PC-9 (cell line): ENCODE measurements around the gene KRT222. TPM values are rescaled to one million over a fixed set of nuclear protein-coding genes. Genes with fewer than 3 reads are reported as not detected.

Source experiments
- BruUV-seq: library from RNA; stranded (reverse); fragments of 400-500 nt; replicated peaks from 2 replicates; lab custom pipeline; 2021; lab: Mats Ljungman, UMichigan
- CTCF ChIA-PET: fragments of 300-600 bp; sonication (Branson Sonifier 250); formaldehyde crosslinking; loops from one replicate; lab custom pipeline; 2022; ENCODE audit warnings: antibody characterized with exemption; lab: Charles Lee
- POLR2A ChIA-PET: fragments of 300-600 bp; sonication (Branson Sonifier 250); formaldehyde crosslinking; loops from one replicate; lab custom pipeline; 2022; ENCODE audit warnings: antibody characterized with exemption; ENCODE audit not compliant: unreplicated experiment; lab: Charles Lee
- DNase-seq, 2 experiments: peaks; one replicate each; pipeline versions ENCODE4 v3.0.0 to v3.0.0-alpha.2; 2015 to 2022; ENCODE audit warnings: mixed read lengths in 1 of 2
- H2AFZ ChIP-seq: fragments of 200-600 bp; sonication (generic); 2 replicates; pipeline ENCODE4 v1.8.1; 2017; ENCODE audit warnings: antibody characterized with exemption
- H3F3A ChIP-seq: fragments of 200-600 bp; sonication (generic); 2 replicates; pipeline ENCODE4 v1.8.1; 2017; ENCODE audit warnings: antibody characterized with exemption, mild to moderate bottlenecking, low read depth; ENCODE audit not compliant: insufficient read depth
- H3K27ac ChIP-seq: fragments of 200-600 bp; sonication (generic); 2 replicates; pipeline ENCODE4 v1.6.1; 2016; ENCODE audit warnings: mixed run types
- H3K27me3 ChIP-seq: fragments of 200-600 bp; sonication (generic); 2 replicates; pipeline ENCODE4 v1.6.1; 2016; ENCODE audit warnings: low read depth, mixed run types; ENCODE audit not compliant: insufficient read depth
- H3K36me3 ChIP-seq: fragments of 200-600 bp; sonication (generic); 2 replicates; pipeline ENCODE4 v1.6.1; 2016; ENCODE audit warnings: low read depth, mixed run types
- H3K4me1 ChIP-seq: fragments of 200-600 bp; sonication (generic); replicated peaks from 2 replicates; pipeline ENCODE4 v1.6.1; 2016; ENCODE audit warnings: mixed run types; ENCODE audit not compliant: insufficient read depth
- H3K4me2 ChIP-seq: fragments of 200-600 bp; sonication (generic); 2 replicates; pipeline ENCODE4 v1.6.1; 2017; ENCODE audit warnings: mixed run types
- H3K4me3 ChIP-seq: fragments of 200-600 bp; sonication (generic); 2 replicates; pipeline ENCODE4 v1.6.1; 2016; ENCODE audit warnings: mixed run types
- H3K79me2 ChIP-seq: fragments of 200-600 bp; sonication (generic); 2 replicates; pipeline ENCODE4 v1.6.1; 2017; ENCODE audit warnings: low read depth, mixed run types
- H3K9me2 ChIP-seq: fragments of 200-600 bp; sonication (generic); 2 replicates; pipeline ENCODE4 v1.8.1; 2017; ENCODE audit warnings: mild to moderate bottlenecking; ENCODE audit not compliant: insufficient read depth
- H3K9me3 ChIP-seq: fragments of 200-600 bp; sonication (generic); 2 replicates; pipeline ENCODE4 v1.8.1; 2016; ENCODE audit warnings: low read depth; ENCODE audit not compliant: insufficient read depth
- H4K20me1 ChIP-seq: fragments of 200-600 bp; sonication (generic); 2 replicates; pipeline ENCODE4 v1.8.1; 2017; ENCODE audit not compliant: insufficient read depth
- CTCF ChIP-seq: fragments of 200-600 bp; sonication (generic); conservative IDR thresholded peaks from 2 replicates; pipeline ENCODE4 v1.6.1; 2017; ENCODE audit warnings: mixed run types, antibody characterized with exemption, mild to moderate bottlenecking, moderate library complexity
- EZH2 ChIP-seq: fragments of 200-600 bp; sonication (generic); IDR thresholded peaks from 2 replicates; pipeline ENCODE4 v1.8.0; 2017; ENCODE audit warnings: antibody characterized with exemption, low read depth
- intact Hi-C: fragments of 100-400 bp; cut with micrococcal nuclease; formaldehyde crosslinking; loops from one replicate; pipeline ENCODE4 v1.10.0; 2022; ENCODE audit not compliant: unreplicated experiment
- total RNA-seq: library from RNA; stranded (reverse); gene quantifications from 2 replicates; pipeline ENCODE4 v1.2.3, GENCODE V29; 2021

The KRT222 gene
- total RNA-seq, 1 experiment from 2014 or later, result not detected

DNA sequence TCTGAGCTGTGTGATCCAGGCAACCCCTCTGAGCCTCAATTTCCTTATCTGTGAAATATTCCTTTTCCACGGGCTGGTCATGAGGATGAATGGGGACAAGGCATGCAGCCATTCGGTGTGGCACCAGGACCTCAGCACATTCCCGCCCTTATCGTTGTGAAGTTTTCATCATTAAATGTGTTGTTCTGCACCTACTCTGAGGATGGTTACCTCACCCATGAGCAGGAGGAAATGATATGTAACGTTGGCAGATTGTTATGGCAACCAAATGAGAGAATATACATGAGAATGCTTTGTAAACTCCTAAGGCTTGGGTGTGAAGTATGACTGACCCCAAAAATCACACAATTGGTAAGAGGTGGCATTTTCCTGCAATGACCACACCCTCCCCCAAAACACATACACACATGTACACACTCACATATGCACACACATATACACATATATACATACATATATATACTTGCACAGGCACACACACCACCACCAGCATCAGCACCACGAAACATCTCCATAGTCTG, 56.9 kb downstream of the KRT222 start:
- H3K79me2 ChIP-seq, result no peaks in the 10 kb centered on the region
- no peaks in the 10 kb centered on the region for H4K20me1 ChIP-seq
- BruUV-seq, result no TSS peak
- no peak overlapping the region for H3K4me2 ChIP-seq
- POLR2A ChIA-PET, result no interaction called here
- no peaks in the 10 kb centered on the region; the same call in 1 of the 2 replicates for H3F3A ChIP-seq
- no peaks in the 10 kb centered on the region for H3K9me2 ChIP-seq
- H3K36me3 ChIP-seq, result no peaks in the 10 kb centered on the region
- H3K27me3 ChIP-seq, result no peaks in the 10 kb centered on the region
- H3K9me3 ChIP-seq, result no peaks in the 10 kb centered on the region
- peaks cover 24% of the 10 kb centered on the region for H3K4me1 ChIP-seq
- intact Hi-C loops, result no loop called here
- TF ChIP-seq EZH2 (no peak), CTCF (no peak)
- H3K4me3 ChIP-seq, result no peak overlapping the region
- CTCF ChIA-PET, result interaction anchor here (0.6 kb wide), 1 partner anchor 222 kb away, joined by 8 read pairs; no protein-coding TSS in a partner anchor
- H2AFZ ChIP-seq, result no peak overlapping the region
- H3K27ac ChIP-seq, result no peak overlapping the region
- no peak for DNase-seq

- no peaks in the 10 kb centered on the region; the same call in 1 of the 2 replicates for H3F3A ChIP-seq
- ChIA-PET CTCF (interaction anchor here (0.5 to 0.6 kb wide), 2 partner anchors 74 to 222 kb away, joined by 4 to 8 read pairs; no protein-coding TSS in a partner anchor), POLR2A (no interaction called here)
- H3K9me2 ChIP-seq, result no peaks in the 10 kb centered on the region
- no peaks in the 10 kb centered on the region for H3K36me3 ChIP-seq
- no peak overlapping the region for H2AFZ ChIP-seq
- no peak overlapping the region for H3K27ac ChIP-seq
- no peak for TF ChIP-seq EZH2
- no peak overlapping the region for H3K4me2 ChIP-seq
- H3K27me3 ChIP-seq, result no peaks in the 10 kb centered on the region
- H3K4me1 ChIP-seq, result peaks cover 24% of the 10 kb centered on the region
- H3K4me3 ChIP-seq, result no peak overlapping the region
- BruUV-seq, result no TSS peak
- no peaks in the 10 kb centered on the region for H3K79me2 ChIP-seq
- H4K20me1 ChIP-seq, result no peaks in the 10 kb centered on the region
- intact Hi-C loops, result loop anchor here (2.0 kb wide), 1 partner anchor 47 kb away; no protein-coding TSS in a partner anchor
- no peaks in the 10 kb centered on the region for H3K9me3 ChIP-seq
- DNase-seq, result no peak
Observed at GRCh38 chr17:40607641-40608040, 57.3 kb downstream of the KRT222 start.

DNA sequence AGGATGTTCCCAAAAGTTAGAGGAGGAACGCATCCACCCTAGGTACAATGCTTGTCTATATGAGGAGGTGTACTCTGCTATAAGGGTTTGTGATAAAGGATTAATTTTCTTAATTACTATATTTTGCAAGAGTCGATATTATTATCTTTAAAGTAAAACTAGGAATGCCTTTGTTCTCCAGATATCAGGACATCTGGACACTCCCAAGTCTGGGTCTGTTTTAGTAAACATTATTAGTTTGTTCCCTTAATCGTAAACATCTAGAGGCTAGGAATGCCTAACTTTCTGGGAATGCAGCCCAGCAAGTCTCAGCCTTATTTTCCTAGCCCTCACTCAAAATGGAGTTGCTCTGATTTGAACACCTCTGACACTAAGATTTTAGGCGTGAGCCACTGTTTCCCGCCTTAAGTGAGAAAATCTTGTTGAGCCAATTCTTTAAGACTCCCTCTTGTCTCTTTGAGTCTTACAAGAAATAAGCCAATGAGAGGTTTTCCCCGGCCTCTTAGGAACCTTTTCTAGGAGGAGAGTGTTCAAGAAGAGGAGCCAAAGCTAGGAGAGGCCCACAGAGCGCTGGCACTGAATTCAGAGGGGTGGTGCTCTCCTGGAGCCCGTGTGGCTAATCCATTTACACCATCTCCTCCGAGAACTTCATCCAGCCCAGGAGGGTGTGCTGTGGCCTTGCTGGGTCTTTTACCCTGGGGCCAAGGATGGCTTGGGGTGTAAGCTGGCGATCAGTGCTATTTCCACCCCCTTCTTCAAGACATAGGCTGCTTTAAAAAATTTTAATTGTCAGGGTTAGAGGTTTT, 58.2 kb downstream of the KRT222 start:
- H3K4me3 ChIP-seq, result no peak overlapping the region
- no peaks in the 10 kb centered on the region for H3F3A ChIP-seq
- intact Hi-C loops, result loop anchor here (2.0 kb wide), 1 partner anchor 46 kb away; no protein-coding TSS in a partner anchor
- H3K36me3 ChIP-seq, result no peaks in the 10 kb centered on the region
- H3K9me2 ChIP-seq, result no peaks in the 10 kb centered on the region
- no peaks in the 10 kb centered on the region for H3K79me2 ChIP-seq
- H3K27ac ChIP-seq, result peak overlapping the region; percentile 37
- H3K4me1 ChIP-seq, result peaks cover 24% of the 10 kb centered on the region
- no peaks in the 10 kb centered on the region for H3K27me3 ChIP-seq
- POLR2A ChIA-PET, result no interaction called here
- H2AFZ ChIP-seq, result peak overlapping the region; percentile 64; the same call in 1 of the 2 replicates
- TF ChIP-seq CTCF, result no peak
- TF ChIP-seq EZH2, result no peak
- BruUV-seq, result no TSS peak
- no peaks in the 10 kb centered on the region for H3K9me3 ChIP-seq
- CTCF ChIA-PET, result no interaction called here
- peak; percentile 19 to 60 for DNase-seq
- H4K20me1 ChIP-seq, result no peaks in the 10 kb centered on the region
- H3K4me2 ChIP-seq, result peak overlapping the region; percentile 6
